GM19025 (cell line): Measurements from ENCODE around the gene PPP2R1B.

Source experiments
- ATAC-seq: cut with Tn5 transposase; IDR thresholded peaks from one replicate; pipeline ENCODE4 v1.9.1; 2021; ENCODE audit warnings: mild to moderate bottlenecking, low read depth, moderate library complexity; ENCODE audit not compliant: unreplicated experiment

Gene PPP2R1B

GRCh38 chr11:111759376-111759775 lies 6.8 kb downstream of the PPP2R1B start:
- ATAC-seq = no peak

GRCh38 chr11:111756097-111756496 lies 10.1 kb downstream of the PPP2R1B start:
- no peak for ATAC-seq

GRCh38 chr11:111749646-111750045 lies 16.5 kb downstream of the PPP2R1B start:
- ATAC-seq = no peak

- ATAC-seq = no peak
These were observed 18.0 kb downstream of the PPP2R1B start for GRCh38 chr11:111748035-111748804.

- no peak for ATAC-seq
These were observed 20.3 kb downstream of the PPP2R1B start for GRCh38 chr11:111745719-111746504.

- no peak for ATAC-seq
These were observed 22.5 kb downstream of the PPP2R1B start for GRCh38 chr11:111743700-111744099.

GRCh38 chr11:111741751-111742150 lies 24.4 kb downstream of the PPP2R1B start:
- ATAC-seq = no peak

- no peak for ATAC-seq
These were observed 26.9 kb downstream of the PPP2R1B start for GRCh38 chr11:111739299-111739698.

GRCh38 chr11:111737444-111738210 lies 28.6 kb downstream of the PPP2R1B start:
- no peak for ATAC-seq

GRCh38 chr11:111736621-111737443 lies 29.4 kb downstream of the PPP2R1B start:
- no peak for ATAC-seq

- ATAC-seq = no peak
These were observed 30.0 kb downstream of the PPP2R1B start for GRCh38 chr11:111736181-111736590.

- no peak for ATAC-seq
These were observed 30.7 kb downstream of the PPP2R1B start for GRCh38 chr11:111735262-111736116.

GRCh38 chr11:111734954-111735261 lies 31.3 kb downstream of the PPP2R1B start:
- ATAC-seq = no peak

- ATAC-seq = no peak
These were observed 31.9 kb downstream of the PPP2R1B start for GRCh38 chr11:111734101-111734953.

GRCh38 chr11:111733611-111734088 lies 32.5 kb downstream of the PPP2R1B start:
- ATAC-seq = no peak

- ATAC-seq = no peak
These were observed 33.2 kb downstream of the PPP2R1B start for GRCh38 chr11:111733016-111733415.

GRCh38 chr11:111731821-111732220 lies 34.4 kb downstream of the PPP2R1B start:
- no peak for ATAC-seq

- no peak for ATAC-seq
These were observed 35.2 kb downstream of the PPP2R1B start for GRCh38 chr11:111730871-111731591.
